ENCODE data around the gene PLD1. TPM values are rescaled to one million over a fixed set of nuclear protein-coding genes. Genes with fewer than 3 reads are reported as not detected.
A peak's percentile ranks its signal among the peaks of the same experiment; 100 is the strongest.

Gene PLD1
- total and polyA plus RNA-seq, 10 of the 15 experiments (the other 5 are each of a cell fraction or from before 2014, with no cell fraction given), result 2.9 to 108 (median 3.6) TPM

DNA sequence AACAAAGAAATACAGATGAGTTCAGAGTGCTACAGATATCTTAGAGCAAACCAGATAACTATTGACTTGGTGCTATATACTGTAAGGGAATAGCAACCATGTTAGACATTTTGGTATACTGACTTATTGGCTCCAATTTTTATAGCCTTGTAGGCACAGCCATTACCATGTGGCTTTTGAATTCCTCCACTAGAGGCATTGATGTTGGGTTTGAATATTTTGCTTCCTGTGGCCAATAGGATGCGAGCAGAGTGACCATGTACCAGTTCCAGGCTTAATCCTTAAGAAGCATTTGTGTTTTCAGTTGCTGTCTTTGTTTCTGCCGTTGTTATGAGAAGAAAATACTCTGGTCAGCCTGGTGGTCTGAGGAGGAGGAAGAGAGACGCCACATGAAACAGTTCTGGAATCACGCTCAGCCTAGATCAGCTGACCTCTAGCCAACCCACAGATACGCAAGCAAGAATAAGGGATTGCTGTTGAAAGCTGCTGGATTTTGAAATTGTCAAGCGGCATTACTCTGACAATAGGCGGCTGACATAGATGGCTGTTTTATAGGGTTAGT, 240.6 kb downstream of the PLD1 start:
- intact Hi-C loops (cut with micrococcal nuclease; ENCODE audit: unreplicated experiment) (loop anchor here (5.0 to 10.0 kb wide), 5 partner anchors 225 to 607 kb away; no protein-coding TSS in a partner anchor), in situ Hi-C loops (cut with MboI) (loop anchor here (5.0 kb wide), 3 partner anchors 412 to 607 kb away; no protein-coding TSS in a partner anchor)
- ChIA-PET CTCF (interaction anchor here (1.0 to 1.9 kb wide), 4 partner anchors 264 to 608 kb away, joined by 3 to 6 read pairs (median 5); no protein-coding TSS in a partner anchor), RAD21 (ENCODE audit: unreplicated experiment) (no interaction called here), SMC1A (ENCODE audit: uncharacterized antibody, unreplicated experiment) (interaction anchor here (1.4 to 1.7 kb wide), 3 partner anchors 203 to 608 kb away, joined by 4 to 7 read pairs (median 7); no protein-coding TSS in a partner anchor), POLR2A (no interaction called here)
- 83% methylated on average over 7 of the region's 7 CpGs for WGBS (ENCODE audit: insufficient coverage, insufficient replicate concordance, low lambda C conversion rate, missing lambda C conversion rate)
- BruUV-seq (replicated peaks), result no TSS peak
- H2AFZ ChIP-seq (ENCODE audit: control insufficient read depth, low read depth, low read length), result no peak overlapping the region
- no peak overlapping the region for H3K4me2 ChIP-seq (ENCODE audit: control insufficient read depth, insufficient read depth)
- ATAC-seq (peak; percentile 71), DNase-seq (ENCODE audit: low read depth, low spot score) (no peak), FAIRE-seq (no peak)
- H3K4me1 ChIP-seq (ENCODE audit: control insufficient read depth, insufficient read depth, low read length), result no peaks in the 10 kb centered on the region
- H3K27me3 ChIP-seq (replicated peaks in 1 of 2; ENCODE audit: control insufficient read depth in 2 of 2, insufficient read depth in 2 of 2, low read length in 1 of 2), result no peaks in the 10 kb centered on the region
- H3K4me3 ChIP-seq, result no peak overlapping the region
- H4K20me1 ChIP-seq (ENCODE audit: control insufficient read depth, insufficient read depth), result no peaks in the 10 kb centered on the region
- no peaks in the 10 kb centered on the region for H3K36me3 ChIP-seq (ENCODE audit: control insufficient read depth in 2 of 2, insufficient read depth in 2 of 2, low read length in 1 of 2)
- 0 out of 6 replicates have a peak, but pooled peaks of 1 of the 3 experiments have one; percentile 13 for TF ChIP-seq CTCF (IDR thresholded peaks at IDR 0.05 in 2 of 3, conservative IDR thresholded peaks at IDR 0.05 in 1 of 3; ENCODE audit: control insufficient read depth in 2 of 3, extremely low read depth in 1 of 3, insufficient read depth in 1 of 3, low read depth in 3 of 3, low read length in 3 of 3)
- TF ChIP-seq TBL1XR1 (IDR thresholded peaks at IDR 0.05; ENCODE audit: low read depth, low read length), result no peak
- no peak overlapping the region for H3K27ac ChIP-seq (ENCODE audit: control insufficient read depth, insufficient read depth)
- H3K79me2 ChIP-seq (ENCODE audit: control insufficient read depth, insufficient read depth, low read length), result no peaks in the 10 kb centered on the region
- no peaks in the 10 kb centered on the region; the same call in 2 of the 3 replicates for H3K9me3 ChIP-seq (replicated peaks; ENCODE audit: control insufficient read depth, insufficient read depth, low read length)
- H3K9ac ChIP-seq (ENCODE audit: control insufficient read depth, insufficient read depth, low read length), result no peak overlapping the region

DNA sequence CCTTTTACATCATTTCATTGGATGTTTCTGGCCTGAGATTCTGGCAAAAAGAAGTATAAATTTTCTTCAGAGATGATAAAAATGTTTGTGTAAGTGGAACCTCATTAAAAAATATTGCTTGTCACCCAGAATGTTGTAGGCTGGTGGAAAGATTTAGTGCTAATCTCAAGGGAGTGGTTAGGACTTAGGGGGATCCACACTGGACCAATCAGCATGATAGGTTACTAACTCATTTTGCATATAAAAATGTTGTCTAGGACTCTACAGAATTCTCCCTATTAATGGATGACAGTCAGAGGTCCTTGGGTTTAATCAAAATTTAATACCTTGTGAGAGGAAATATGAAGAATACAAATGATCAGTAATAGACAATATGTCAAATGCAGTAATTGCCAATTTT, 241.5 kb downstream of the PLD1 start:
- in situ Hi-C loops (cut with MboI), result loop anchor here (5.0 kb wide), 3 partner anchors 411 to 606 kb away; no protein-coding TSS in a partner anchor
- Histone ChIP-seq H3K27me3 (replicated peaks in 1 of 2; ENCODE audit: control insufficient read depth in 2 of 2, insufficient read depth in 2 of 2, low read length in 1 of 2) (no peaks in the 10 kb centered on the region), H3K9ac (ENCODE audit: control insufficient read depth, insufficient read depth, low read length) (no peak overlapping the region), H3K36me3 (ENCODE audit: control insufficient read depth in 2 of 2, insufficient read depth in 2 of 2, low read length in 1 of 2) (no peaks in the 10 kb centered on the region), H3K9me3 (replicated peaks; ENCODE audit: control insufficient read depth, insufficient read depth, low read length) (no peaks in the 10 kb centered on the region; the same call in 2 of the 3 replicates), H2AFZ (ENCODE audit: control insufficient read depth, low read depth, low read length) (no peak overlapping the region), H3K79me2 (ENCODE audit: control insufficient read depth, insufficient read depth, low read length) (no peaks in the 10 kb centered on the region), H3K4me1 (ENCODE audit: control insufficient read depth, insufficient read depth, low read length) (no peaks in the 10 kb centered on the region), H4K20me1 (ENCODE audit: control insufficient read depth, insufficient read depth) (no peaks in the 10 kb centered on the region), H3K4me2 (ENCODE audit: control insufficient read depth, insufficient read depth) (no peak overlapping the region), H3K27ac (ENCODE audit: control insufficient read depth, insufficient read depth) (no peak overlapping the region), H3K4me3 (no peak overlapping the region)
- no TSS peak for BruUV-seq (replicated peaks)
- FAIRE-seq (no peak), ATAC-seq (no peak), DNase-seq (ENCODE audit: low read depth, low spot score) (no peak)
- intact Hi-C loops (cut with micrococcal nuclease; ENCODE audit: unreplicated experiment), result loop anchor here (5.0 to 10.0 kb wide), 5 partner anchors 224 to 606 kb away; no protein-coding TSS in a partner anchor
- ChIA-PET POLR2A (no interaction called here), RAD21 (ENCODE audit: unreplicated experiment) (no interaction called here), SMC1A (ENCODE audit: uncharacterized antibody, unreplicated experiment) (no interaction called here), CTCF (interaction anchor here (0.7 to 1.4 kb wide), 2 partner anchors 404 to 406 kb away, joined by 3 to 6 read pairs; no protein-coding TSS in a partner anchor)
- TF ChIP-seq CBFB (IDR thresholded peaks at IDR 0.05; ENCODE audit: low read depth) (no peak), IKZF1 (conservative IDR thresholded peaks at IDR 0.05) (no peak), SMC3 (IDR thresholded peaks at IDR 0.05; ENCODE audit: borderline replicate concordance, low read length) (no peak), NBN (IDR thresholded peaks at IDR 0.05) (no peak), USF1 (IDR thresholded peaks at IDR 0.05; ENCODE audit: borderline replicate concordance, extremely low read length, insufficient read depth, low read depth, low read length) (no peak), SKIL (IDR thresholded peaks at IDR 0.05; ENCODE audit: low read depth, poor library complexity, severe bottlenecking) (no peak)
- TF ChIP-seq, protein P1, sequence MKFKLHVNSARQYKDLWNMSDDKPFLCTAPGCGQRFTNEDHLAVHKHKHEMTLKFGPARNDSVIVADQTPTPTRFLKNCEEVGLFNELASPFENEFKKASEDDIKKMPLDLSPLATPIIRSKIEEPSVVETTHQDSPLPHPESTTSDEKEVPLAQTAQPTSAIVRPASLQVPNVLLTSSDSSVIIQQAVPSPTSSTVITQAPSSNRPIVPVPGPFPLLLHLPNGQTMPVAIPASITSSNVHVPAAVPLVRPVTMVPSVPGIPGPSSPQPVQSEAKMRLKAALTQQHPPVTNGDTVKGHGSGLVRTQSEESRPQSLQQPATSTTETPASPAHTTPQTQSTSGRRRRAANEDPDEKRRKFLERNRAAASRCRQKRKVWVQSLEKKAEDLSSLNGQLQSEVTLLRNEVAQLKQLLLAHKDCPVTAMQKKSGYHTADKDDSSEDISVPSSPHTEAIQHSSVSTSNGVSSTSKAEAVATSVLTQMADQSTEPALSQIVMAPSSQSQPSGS (IDR thresholded peaks at IDR 0.05; ENCODE audit: low read length), result no peak

Data from GM12878 (cell line).